GM12878 (cell line): Measurements from ENCODE around the gene DCLRE1C. TPM values are rescaled to one million over a fixed set of nuclear protein-coding genes. Genes with fewer than 3 reads are reported as not detected.
A peak's percentile ranks its signal among the peaks of the same experiment; 100 is the strongest.

Experiments
- ATF7 ChIP-seq: fragments of 450-650 bp; IDR thresholded peaks from 2 replicates; pipeline ENCODE4 v1.6.1; 2016; ENCODE audit warnings: low read depth, mild to moderate bottlenecking
- BCL11A ChIP-seq: IDR thresholded peaks from 2 replicates; pipeline ENCODE4 v1.6.1; 2011; ENCODE audit warnings: low read depth, low read length
- BHLHE40 ChIP-seq, 2 experiments: fragments of 450-650 bp in 1 of 2; IDR thresholded peaks; 2 replicates each; pipeline ENCODE4 v1.6.1; 2011 to 2017; ENCODE audit warnings: low read depth in 2 of 2, borderline replicate concordance in 1 of 2, improper control_type of control experiment in 1 of 2, low read length in 1 of 2, mild to moderate bottlenecking in 1 of 2
- CHD2 ChIP-seq: IDR thresholded peaks from 2 replicates; pipeline ENCODE4 v1.6.1; 2011; ENCODE audit warnings: low read depth, low read length, improper control_type of control experiment, borderline replicate concordance
- CREB1 ChIP-seq: IDR thresholded peaks from 2 replicates; pipeline ENCODE4 v1.6.1; 2012; ENCODE audit warnings: low read depth, mild to moderate bottlenecking, inconsistent platforms
- EGR1 ChIP-seq, 2 experiments: IDR thresholded peaks; 1 replicate in 1 of 2; 2 replicates in 1 of 2; pipeline ENCODE4 v1.6.1; 2011 to 2012; ENCODE audit warnings: low read depth in 2 of 2, low read length in 2 of 2, borderline replicate concordance in 1 of 2, mild to moderate bottlenecking in 1 of 2, moderate library complexity in 1 of 2
- GABPA ChIP-seq: IDR thresholded peaks from 2 replicates; pipeline ENCODE4 v1.6.1; 2014; ENCODE audit warnings: antibody characterized with exemption, low read depth, mild to moderate bottlenecking, inconsistent platforms
- HSF1 ChIP-seq: fragments of 150-350 bp; IDR thresholded peaks from 2 replicates; pipeline ENCODE4 v1.6.1; 2014; ENCODE audit warnings: mild to moderate bottlenecking, low read depth, low read length
- IKZF1 ChIP-seq: fragments of 450-650 bp; conservative IDR thresholded peaks from 2 replicates; pipeline ENCODE4 v1.6.1; 2017; ENCODE audit warnings: antibody characterized with exemption, mild to moderate bottlenecking
- IRF4 ChIP-seq: IDR thresholded peaks from 2 replicates; pipeline ENCODE4 v1.6.1; 2011; ENCODE audit warnings: low read depth, low read length
- JUNB ChIP-seq: IDR thresholded peaks from 2 replicates; pipeline ENCODE4 v1.6.1; 2016; ENCODE audit warnings: antibody characterized with exemption, mild to moderate bottlenecking
- MEF2A ChIP-seq: IDR thresholded peaks from 2 replicates; pipeline ENCODE4 v1.6.1; 2011; ENCODE audit warnings: low read depth, mild to moderate bottlenecking, low read length, moderate library complexity; ENCODE audit not compliant: insufficient read depth
- MTA2 ChIP-seq: fragments of 450-650 bp; IDR thresholded peaks from 2 replicates; pipeline ENCODE4 v1.6.1; 2016; ENCODE audit warnings: low read depth, mild to moderate bottlenecking, moderate library complexity
- MXI1 ChIP-seq: fragments of 150-350 bp; IDR thresholded peaks from 2 replicates; pipeline ENCODE4 v1.6.1; 2011; ENCODE audit warnings: low read depth, mild to moderate bottlenecking, inconsistent platforms, low read length, improper control_type of control experiment
- NR2C2 ChIP-seq: IDR thresholded peaks from 2 replicates; pipeline ENCODE4 v1.6.1; 2011; ENCODE audit warnings: borderline replicate concordance, low read depth; ENCODE audit not compliant: control insufficient read depth, insufficient read length
- NR2F1 ChIP-seq: fragments of 450-650 bp; conservative IDR thresholded peaks from 2 replicates; pipeline ENCODE4 v1.6.1; 2017; ENCODE audit warnings: mild to moderate bottlenecking
- NRF1 ChIP-seq: conservative IDR thresholded peaks from 2 replicates; pipeline ENCODE4 v1.6.1; 2011; ENCODE audit warnings: mild to moderate bottlenecking, low read depth, low read length, improper control_type of control experiment
- POU2F2 ChIP-seq: IDR thresholded peaks from 3 replicates; pipeline ENCODE4 v1.6.1; 2011; ENCODE audit warnings: low read depth, mild to moderate bottlenecking, low read length, borderline replicate concordance
- REST ChIP-seq: IDR thresholded peaks from 2 replicates; pipeline ENCODE4 v1.6.1; 2012; ENCODE audit warnings: mild to moderate bottlenecking, low read depth, low read length
- SP1 ChIP-seq: IDR thresholded peaks from one replicate; pipeline ENCODE4 v1.6.1; 2011; ENCODE audit warnings: low read depth, low read length
- SPI1 ChIP-seq: IDR thresholded peaks from 2 replicates; pipeline ENCODE4 v1.6.1; 2011; ENCODE audit warnings: low read depth, mild to moderate bottlenecking, low read length, moderate library complexity, borderline replicate concordance; ENCODE audit not compliant: insufficient read depth
- TCF12 ChIP-seq: IDR thresholded peaks from 2 replicates; pipeline ENCODE4 v1.6.1; 2011; ENCODE audit warnings: low read depth, mild to moderate bottlenecking, low read length
- ZNF207 ChIP-seq: fragments of 450-650 bp; IDR thresholded peaks from 2 replicates; pipeline ENCODE4 v1.6.1; 2014; ENCODE audit warnings: antibody characterized with exemption, mild to moderate bottlenecking, borderline replicate concordance
- ZNF217 ChIP-seq: fragments of 450-650 bp; IDR thresholded peaks from 2 replicates; pipeline ENCODE4 v1.6.1; 2017; ENCODE audit warnings: antibody characterized with exemption, mild to moderate bottlenecking
- polyA plus RNA-seq, 11 experiments: library from polyadenylated mRNA; depleted of rRNA in 4 of 11; unstranded in 6 of 11; stranded (reverse) in 5 of 11; fragments of >200 nt; fragmentation: Nextera tagmentation in 4 of 11; fragmentation: Illumina TruSeq in 1 of 11; extraction: Ambion mirVana in 4 of 11; extraction: Trizol in 1 of 11; gene quantifications; 1 replicate in 1 of 11; 2 replicates in 10 of 11; pipeline versions ENCODE4 v1.2.1 to v1.2.3, GENCODE V29; 2011 to 2016; ENCODE audit warnings: inconsistent platforms in 2 of 11, missing spikeins in 2 of 11, low read depth in 1 of 11
- total RNA-seq, 4 experiments: library from RNA; depleted of rRNA in 3 of 4; stranded (reverse); fragments of >200 nt in 3 of 4; fragmentation: Illumina TruSeq in 1 of 4; extraction: Trizol in 1 of 4; gene quantifications; 2 replicates each; pipeline versions ENCODE4 v1.2.1 to v1.2.3, GENCODE V29; 2013 to 2021

Gene DCLRE1C
- total and polyA plus RNA-seq, 10 of the 15 experiments (the other 5 are each of a cell fraction or from before 2014, with no cell fraction given) = 15.7 to 43.4 (median 26.0) TPM

GRCh38 chr10:14926722-14927416 is 27.0 kb downstream of the DCLRE1C start (continued):
- no peak for TF ChIP-seq HSF1
- TF ChIP-seq NRF1 = no peak
- no peak for TF ChIP-seq NR2F1
- TF ChIP-seq POU2F2 = 0 out of 3 replicates have a peak, but pooled peaks have one; percentile 49
- no peak for TF ChIP-seq ZNF207
- 0 out of 2 replicates have a peak, but pooled peaks have one; percentile 16 for TF ChIP-seq TCF12
- peak; percentile 76; the same call in 1 of the 2 replicates for TF ChIP-seq ZNF217
- TF ChIP-seq NR2C2 = no peak
- TF ChIP-seq MTA2 = peak; percentile 89
- TF ChIP-seq SP1 = peak; percentile 35
- TF ChIP-seq BCL11A = peak; percentile 63; the same call in 1 of the 2 replicates
- peak; percentile 55; the same call in 1 of the 2 replicates for TF ChIP-seq CREB1
- TF ChIP-seq IKZF1 = peak; percentile 94
- TF ChIP-seq IRF4 = 0 out of 2 replicates have a peak, but pooled peaks have one; percentile 71
- TF ChIP-seq REST = no peak
- TF ChIP-seq GABPA = 0 out of 2 replicates have a peak, but pooled peaks have one; percentile 24
- no peak for TF ChIP-seq EGR1 (IDR thresholded peaks at IDR 0.05; ENCODE audit: borderline replicate concordance in 1 of 2, low read depth in 2 of 2, low read length in 2 of 2)
- TF ChIP-seq JUNB = peak; percentile 76
- 0 out of 2 replicates have a peak, but pooled peaks have one; percentile 36 for TF ChIP-seq MEF2A
- TF ChIP-seq SPI1 = peak; percentile 91
- TF ChIP-seq CHD2 = no peak
- peak; percentile 7 to 19; a peak in 1 of 4 replicates for TF ChIP-seq BHLHE40 (IDR thresholded peaks at IDR 0.05; ENCODE audit: borderline replicate concordance in 1 of 2, low read depth in 2 of 2, low read length in 1 of 2)
- peak; percentile 79 for TF ChIP-seq ATF7
- TF ChIP-seq MXI1 = 0 out of 2 replicates have a peak, but pooled peaks have one; percentile 24
